ENCODE data around the gene NUDT11.

NUDT11 gene

GRCh38 chrX:51456246-51456645 lies 40.1 kb downstream of the NUDT11 start:
- TF ChIP-seq CTCF (IDR thresholded peaks at IDR 0.05; ENCODE audit: insufficient read depth, low read depth, low read length, missing control alignments), result no peak
- no peak overlapping the region for H3K4me3 ChIP-seq (ENCODE audit: low read depth, low read length)
- no peak for DNase-seq (ENCODE audit: low read depth)

DNA sequence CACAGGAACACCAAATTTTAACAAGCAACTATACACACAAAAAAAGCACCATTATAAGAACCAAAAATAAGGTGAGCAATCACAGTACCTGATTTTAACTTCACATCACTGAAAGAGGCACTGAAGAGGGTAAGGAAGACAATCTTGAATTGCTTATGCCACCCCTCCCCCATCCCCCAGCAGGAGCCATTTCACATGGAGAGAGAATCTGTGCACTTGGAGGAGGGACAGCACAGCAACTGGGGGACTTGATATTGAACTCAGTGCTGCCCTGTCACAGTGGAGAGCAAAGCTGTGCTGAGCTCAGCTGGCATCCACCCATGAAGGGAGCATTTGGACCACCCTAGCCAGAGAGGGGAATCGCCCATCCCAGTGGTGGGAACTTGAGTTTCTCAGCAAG lies 56.0 kb downstream of the NUDT11 start:
- no peak overlapping the region for H3K4me3 ChIP-seq (ENCODE audit: low read depth, low read length)
- no peak for TF ChIP-seq CTCF (IDR thresholded peaks at IDR 0.05; ENCODE audit: insufficient read depth, low read depth, low read length, missing control alignments)
- no peak for DNase-seq (ENCODE audit: low read depth)

Data from GM12865 (cell line).